Fibroblast of lung (primary cell): ENCODE results near the gene MISP3. TPM values are rescaled to one million over a fixed set of nuclear protein-coding genes. Genes with fewer than 3 reads are reported as not detected.

ENCODE experiments used
- DNase-seq, 2 donors: peaks; one replicate each; pipeline versions ENCODE4 v3.0.0 to v3.0.0-alpha.2; 2010; ENCODE audit warnings: low read depth in 2 of 2
- H2AFZ ChIP-seq: 2 replicates; pipeline ENCODE4 v1.5.1; 2012; ENCODE audit warnings: low read length, control low read depth, inconsistent platforms
- H3K27ac ChIP-seq: 2 replicates; pipeline ENCODE4 v1.5.1; 2011; ENCODE audit warnings: low read length, control low read depth; ENCODE audit not compliant: insufficient read depth
- H3K27me3 ChIP-seq: 2 replicates; pipeline ENCODE4 v1.5.1; 2011; ENCODE audit warnings: mild to moderate bottlenecking, low read length; ENCODE audit not compliant: control insufficient read depth, insufficient read depth
- H3K36me3 ChIP-seq: 2 replicates; pipeline ENCODE4 v1.5.1; 2011; ENCODE audit warnings: low read length; ENCODE audit not compliant: control insufficient read depth, insufficient read depth
- H3K4me1 ChIP-seq: 2 replicates; pipeline ENCODE4 v1.5.1; 2011; ENCODE audit warnings: low read length; ENCODE audit not compliant: control insufficient read depth, insufficient read depth; ENCODE audit errors: extremely low read depth
- H3K4me2 ChIP-seq: 2 replicates; pipeline ENCODE4 v1.5.1; 2011; ENCODE audit warnings: low read length, control low read depth; ENCODE audit not compliant: insufficient read depth; ENCODE audit errors: extremely low read depth
- H3K4me3 ChIP-seq, 4 experiments: fragments of 200-600 bp in 1 of 4; sonication (generic) in 1 of 4; replicated peaks in 1 of 4; 2 replicates each; pipeline ENCODE4 v1.5.1; 2011 to 2016; ENCODE audit warnings: low read length in 4 of 4, low read depth in 3 of 4, mild to moderate bottlenecking in 3 of 4, control low read depth in 2 of 4, inconsistent platforms in 1 of 4, mixed read lengths in 1 of 4; ENCODE audit not compliant: insufficient read depth in 1 of 4; ENCODE audit errors: control extremely low read depth in 1 of 4
- H3K79me2 ChIP-seq: 2 replicates; pipeline ENCODE4 v1.5.1; 2012; ENCODE audit warnings: mild to moderate bottlenecking, low read length, inconsistent platforms; ENCODE audit not compliant: control insufficient read depth, insufficient read depth
- H3K9ac ChIP-seq: 2 replicates; pipeline ENCODE4 v1.5.1; 2011; ENCODE audit warnings: mild to moderate bottlenecking, low read length, control low read depth; ENCODE audit not compliant: insufficient read depth
- H3K9me3 ChIP-seq: 2 replicates; pipeline ENCODE4 v1.5.1; 2012; ENCODE audit warnings: low read depth, low read length; ENCODE audit not compliant: control insufficient read depth, insufficient read depth
- H4K20me1 ChIP-seq: 2 replicates; pipeline ENCODE4 v1.5.1; 2011; ENCODE audit warnings: low read length; ENCODE audit not compliant: control insufficient read depth, insufficient read depth; ENCODE audit errors: extremely low read depth
- EZH2 ChIP-seq: IDR thresholded peaks from 2 replicates; pipeline ENCODE4 v1.5.1; 2012; ENCODE audit warnings: low read length, control low read depth, mild to moderate bottlenecking; ENCODE audit errors: missing control alignments
- polyA plus RNA-seq, 2 donors: library from polyadenylated mRNA; depleted of rRNA in 1 of 2; stranded (reverse) in 1 of 2; unstranded in 1 of 2; fragments of >200 nt; gene quantifications; 2 replicates each; pipeline ENCODE4 v1.2.1, GENCODE V29; 2011 to 2012; ENCODE audit warnings: missing spikeins in 1 of 2
- total RNA-seq: library from RNA; depleted of rRNA; stranded (reverse); fragments of >200 nt; gene quantifications from 2 replicates; pipeline ENCODE4 v1.2.1, GENCODE V29; 2014
- TF ChIP-seq, protein P1 (sequence below), 2 donors: IDR thresholded peaks in 1 of 2; conservative IDR thresholded peaks in 1 of 2; 1 replicate in 1 of 2; 2 replicates in 1 of 2; pipeline ENCODE4 v1.5.1; 2011 to 2012; ENCODE audit warnings: low read length in 2 of 2, control low read depth in 1 of 2, inconsistent platforms in 1 of 2, low read depth in 1 of 2, mild to moderate bottlenecking in 1 of 2

The MISP3 gene
- total and polyA plus RNA-seq, 2 donors (not counting 1 experiment from before 2014, with no cell fraction given) = 0.33 to 0.83 TPM

DNA sequence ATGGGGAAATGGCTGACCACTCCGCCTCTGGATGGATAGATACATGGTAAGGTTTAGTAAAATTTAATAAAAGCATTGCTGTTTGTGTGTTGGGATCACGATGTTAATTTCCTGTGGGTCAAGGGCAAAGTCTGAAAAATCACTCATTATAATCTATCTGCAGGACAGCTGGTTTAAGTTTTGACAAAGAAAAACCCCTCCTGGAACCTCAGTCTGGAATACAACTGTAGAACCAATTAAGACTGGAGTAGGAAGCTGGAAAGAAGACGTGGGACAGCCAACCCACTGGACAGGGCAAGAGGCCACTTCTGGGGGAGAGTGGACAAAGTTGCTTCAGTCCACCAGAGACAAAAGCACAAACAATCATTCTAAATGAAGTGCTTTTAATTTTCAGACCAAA is 46.6 kb downstream of the MISP3 start:
- H4K20me1 ChIP-seq = no peaks in the 10 kb centered on the region
- H3K79me2 ChIP-seq = peaks cover 25% of the 10 kb centered on the region
- no peaks in the 10 kb centered on the region for H3K9me3 ChIP-seq
- peak overlapping the region; percentile 76 for H2AFZ ChIP-seq
- no peak for TF ChIP-seq EZH2
- TF ChIP-seq, protein P1, sequence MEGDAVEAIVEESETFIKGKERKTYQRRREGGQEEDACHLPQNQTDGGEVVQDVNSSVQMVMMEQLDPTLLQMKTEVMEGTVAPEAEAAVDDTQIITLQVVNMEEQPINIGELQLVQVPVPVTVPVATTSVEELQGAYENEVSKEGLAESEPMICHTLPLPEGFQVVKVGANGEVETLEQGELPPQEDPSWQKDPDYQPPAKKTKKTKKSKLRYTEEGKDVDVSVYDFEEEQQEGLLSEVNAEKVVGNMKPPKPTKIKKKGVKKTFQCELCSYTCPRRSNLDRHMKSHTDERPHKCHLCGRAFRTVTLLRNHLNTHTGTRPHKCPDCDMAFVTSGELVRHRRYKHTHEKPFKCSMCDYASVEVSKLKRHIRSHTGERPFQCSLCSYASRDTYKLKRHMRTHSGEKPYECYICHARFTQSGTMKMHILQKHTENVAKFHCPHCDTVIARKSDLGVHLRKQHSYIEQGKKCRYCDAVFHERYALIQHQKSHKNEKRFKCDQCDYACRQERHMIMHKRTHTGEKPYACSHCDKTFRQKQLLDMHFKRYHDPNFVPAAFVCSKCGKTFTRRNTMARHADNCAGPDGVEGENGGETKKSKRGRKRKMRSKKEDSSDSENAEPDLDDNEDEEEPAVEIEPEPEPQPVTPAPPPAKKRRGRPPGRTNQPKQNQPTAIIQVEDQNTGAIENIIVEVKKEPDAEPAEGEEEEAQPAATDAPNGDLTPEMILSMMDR (conservative IDR thresholded peaks at IDR 0.05 in 1 of 2, IDR thresholded peaks at IDR 0.05 in 1 of 2; ENCODE audit: low read depth in 1 of 2, low read length in 2 of 2) = no peak
- H3K4me2 ChIP-seq = peak overlapping the region; percentile 91
- peak overlapping the region in 2 of 4 experiments; percentile 52 to 57 for H3K4me3 ChIP-seq
- peaks cover 12% of the 10 kb centered on the region for H3K4me1 ChIP-seq
- no peak for DNase-seq
- peak overlapping the region; percentile 82 for H3K9ac ChIP-seq
- H3K27me3 ChIP-seq = no peaks in the 10 kb centered on the region
- H3K36me3 ChIP-seq = no peaks in the 10 kb centered on the region
- peak overlapping the region; percentile 99 for H3K27ac ChIP-seq

DNA sequence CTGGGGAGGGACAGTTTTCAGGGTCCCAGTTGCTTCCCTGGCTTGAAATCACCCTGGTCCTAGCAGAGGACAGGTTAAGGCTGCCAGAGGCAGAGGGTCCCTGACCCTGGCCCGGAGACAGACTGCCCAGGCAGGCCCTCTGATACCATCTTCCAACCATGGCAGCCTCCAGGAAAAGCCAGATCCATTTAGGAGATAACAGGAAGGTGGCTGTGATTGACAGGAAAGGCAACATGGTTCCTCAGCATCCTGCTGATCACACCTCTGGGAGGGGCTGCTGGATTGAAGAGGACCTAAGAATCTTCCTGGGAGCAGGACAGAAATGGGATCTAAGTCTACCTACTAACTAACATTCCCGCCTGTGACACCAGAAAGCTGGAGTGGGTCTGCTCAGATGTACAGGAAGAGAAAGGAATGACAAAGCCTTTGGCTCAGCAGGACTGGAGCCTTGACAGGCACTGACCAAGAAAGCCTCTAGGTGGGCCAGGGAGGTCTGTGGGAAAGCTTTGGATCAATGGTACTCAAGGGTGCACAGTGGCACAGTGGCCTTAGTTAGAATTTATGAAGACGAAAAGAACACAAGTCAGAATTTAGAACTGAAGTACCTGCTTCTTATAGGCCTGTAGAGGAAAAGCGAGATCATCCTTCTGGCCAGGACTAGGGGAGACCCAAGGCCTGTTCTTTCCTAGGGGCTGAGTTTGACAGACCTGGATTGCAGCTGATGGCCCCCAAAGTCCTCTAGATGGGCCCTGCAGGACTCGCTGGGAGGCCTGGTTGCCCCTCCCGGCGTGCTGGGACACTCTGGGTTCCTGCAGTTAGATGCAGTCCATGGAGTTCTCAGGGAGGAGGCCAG is 47.3 kb downstream of the MISP3 start:
- Histone ChIP-seq H3K9ac (no peak overlapping the region), H3K27ac (peak overlapping the region; percentile 99), H2AFZ (no peak overlapping the region), H3K79me2 (peaks cover 21% of the 10 kb centered on the region), H3K4me1 (peaks cover 12% of the 10 kb centered on the region), H3K4me2 (no peak overlapping the region), H3K9me3 (no peaks in the 10 kb centered on the region), H3K27me3 (no peaks in the 10 kb centered on the region), H4K20me1 (no peaks in the 10 kb centered on the region), H3K36me3 (no peaks in the 10 kb centered on the region), H3K4me3 (no peak overlapping the region)
- TF ChIP-seq, protein P1 (conservative IDR thresholded peaks at IDR 0.05 in 1 of 2, IDR thresholded peaks at IDR 0.05 in 1 of 2; ENCODE audit: low read depth in 1 of 2, low read length in 2 of 2) = no peak
- TF ChIP-seq EZH2 = no peak
- DNase-seq = no peak

DNA sequence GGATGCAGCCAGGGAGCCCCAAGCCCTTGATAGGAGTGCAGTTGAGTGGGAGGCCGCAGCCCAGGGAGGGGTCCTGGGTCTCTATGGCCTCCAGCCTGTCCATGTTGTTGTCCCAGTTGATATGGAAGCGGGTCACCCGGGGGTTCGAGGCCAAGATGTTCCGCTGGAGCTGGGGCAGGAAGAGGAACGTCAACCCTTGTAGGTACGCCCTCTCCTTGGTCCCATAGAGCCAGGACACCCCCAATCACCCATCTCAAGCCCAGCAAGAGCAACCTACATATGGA is 47.9 kb downstream of the MISP3 start:
- H3K9ac ChIP-seq = no peak overlapping the region
- H3K36me3 ChIP-seq = no peaks in the 10 kb centered on the region
- peaks cover 19% of the 10 kb centered on the region for H3K79me2 ChIP-seq
- H3K9me3 ChIP-seq = no peaks in the 10 kb centered on the region
- no peak for DNase-seq
- TF ChIP-seq EZH2 = no peak
- TF ChIP-seq, protein P1 (conservative IDR thresholded peaks at IDR 0.05 in 1 of 2, IDR thresholded peaks at IDR 0.05 in 1 of 2; ENCODE audit: low read depth in 1 of 2, low read length in 2 of 2) = no peak
- H3K4me1 ChIP-seq = peaks cover 12% of the 10 kb centered on the region
- no peak overlapping the region for H3K4me2 ChIP-seq
- no peak overlapping the region for H2AFZ ChIP-seq
- no peak overlapping the region for H3K4me3 ChIP-seq
- no peaks in the 10 kb centered on the region for H4K20me1 ChIP-seq
- no peak overlapping the region for H3K27ac ChIP-seq
- H3K27me3 ChIP-seq = no peaks in the 10 kb centered on the region
